HK-2 (cell line): ENCODE measurements around the gene LRP2.

Experiments
- DNase-seq: peaks from one replicate; pipeline ENCODE4 v3.0.0-alpha.2; 2018; ENCODE audit not compliant: unreplicated experiment

The LRP2 gene

GRCh38 chr2:169090133-169090820, 272.1 kb downstream of the LRP2 start:
- DNase-seq: no peak

- no peak for DNase-seq
Measured at GRCh38 chr2:169089182-169089581, 273.2 kb downstream of the LRP2 start.

GRCh38 chr2:169087757-169088379, 274.5 kb downstream of the LRP2 start:
- DNase-seq: no peak

- no peak for DNase-seq
Measured at GRCh38 chr2:169086893-169087467, 275.4 kb downstream of the LRP2 start.

GRCh38 chr2:169082995-169083394, 279.3 kb downstream of the LRP2 start:
- no peak for DNase-seq

- no peak for DNase-seq
Measured at GRCh38 chr2:169081551-169081950, 280.8 kb downstream of the LRP2 start.

GRCh38 chr2:169080250-169081069, 281.9 kb downstream of the LRP2 start:
- peak; percentile 47 for DNase-seq

- no peak for DNase-seq
Measured at GRCh38 chr2:169077674-169078240, 284.6 kb downstream of the LRP2 start.
